NCI-H146 (cell line): ENCODE data around the gene SOS2.
A peak's percentile ranks its signal among the peaks of the same experiment; 100 is the strongest.

Experiments used
- DNase-seq: peaks from one replicate; lab custom pipeline; 2025; lab: John Stamatoyannopoulos, UW

The SOS2 gene

DNA sequence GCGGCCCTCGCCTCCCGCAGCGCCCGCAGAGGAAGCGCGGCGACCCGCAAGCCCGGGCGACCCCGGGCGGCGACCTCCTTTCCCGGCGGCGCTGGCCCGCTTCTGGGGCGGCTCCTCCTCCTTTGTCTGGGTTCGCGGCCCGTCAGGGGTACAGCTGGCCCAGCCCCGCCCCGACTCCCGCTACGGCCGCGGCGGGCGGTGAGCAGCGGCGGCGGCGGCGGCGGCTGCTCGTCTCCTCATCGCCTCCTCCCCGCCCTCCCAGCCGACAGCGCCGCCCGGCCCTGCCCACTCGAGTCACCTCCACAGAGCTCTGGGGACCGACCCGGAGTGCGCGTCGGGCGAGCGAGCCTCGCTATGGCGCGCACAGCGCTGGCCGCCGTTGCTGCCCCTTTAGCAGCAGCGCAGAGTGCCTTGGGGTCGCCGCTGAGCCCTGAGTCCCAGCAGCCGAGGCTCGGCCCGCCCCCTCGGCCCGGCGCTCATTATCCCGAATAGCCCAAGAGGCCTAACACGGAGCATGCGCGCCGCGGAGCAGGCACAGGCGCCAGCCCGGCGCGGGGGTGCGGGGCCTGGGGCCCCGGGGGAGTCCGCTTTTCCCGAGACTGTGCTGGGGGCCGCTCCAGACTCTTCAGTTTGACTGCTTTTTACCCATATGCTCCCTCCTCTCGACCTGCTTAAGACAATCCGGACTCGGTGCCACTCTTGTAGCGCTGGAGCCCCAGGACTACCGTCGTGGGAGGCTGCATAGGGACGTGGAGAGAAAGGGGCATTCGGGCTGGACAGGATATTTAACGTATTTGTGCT lies at the start of gene SOS2:
Gene SOS2 (minus strand): TSS at position 104 of the 801 bp plus-strand sequence. CDS start 295 bp downstream, outside the sequence.
- DNase-seq = peak; percentile 90

DNA sequence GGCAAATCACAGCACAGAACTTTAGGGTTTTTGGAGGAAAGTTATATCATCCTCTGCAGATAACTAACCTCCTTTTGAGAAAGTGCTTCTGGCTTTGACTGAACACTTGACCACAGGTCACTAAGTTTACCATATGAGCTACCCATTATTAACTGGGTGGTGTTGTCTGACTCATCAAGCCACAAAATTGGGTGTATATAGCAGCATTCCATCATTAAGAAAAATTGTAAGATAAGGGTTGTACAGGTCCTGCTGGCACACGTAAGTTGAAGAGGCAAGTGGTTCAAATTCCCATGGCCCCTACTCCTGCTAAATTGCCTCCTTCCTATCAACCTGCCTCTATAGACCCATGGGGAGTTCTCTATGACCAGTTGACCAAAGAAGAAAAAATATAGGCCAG lies 41.1 kb upstream of the SOS2 start:
- DNase-seq = no peak

DNA sequence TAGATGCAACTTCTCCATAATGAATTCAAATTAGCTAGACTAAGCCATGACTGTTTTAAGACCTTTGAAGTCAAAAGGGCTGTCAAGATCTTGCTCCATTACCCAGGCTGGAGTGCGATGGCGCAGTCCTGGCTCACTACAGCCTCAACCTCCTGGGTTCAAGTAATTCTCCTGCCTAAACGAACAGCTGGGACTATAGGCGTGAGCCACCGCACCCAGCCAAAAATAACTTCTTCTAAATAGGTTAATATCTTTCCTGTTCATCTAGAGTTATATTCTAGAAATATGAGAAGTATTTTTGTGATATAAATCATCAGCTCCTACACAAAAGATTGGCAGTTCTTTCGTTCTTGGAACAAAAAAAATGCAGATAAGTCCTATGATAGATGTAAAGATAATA lies 39.6 kb upstream of the SOS2 start:
- DNase-seq = no peak

DNA sequence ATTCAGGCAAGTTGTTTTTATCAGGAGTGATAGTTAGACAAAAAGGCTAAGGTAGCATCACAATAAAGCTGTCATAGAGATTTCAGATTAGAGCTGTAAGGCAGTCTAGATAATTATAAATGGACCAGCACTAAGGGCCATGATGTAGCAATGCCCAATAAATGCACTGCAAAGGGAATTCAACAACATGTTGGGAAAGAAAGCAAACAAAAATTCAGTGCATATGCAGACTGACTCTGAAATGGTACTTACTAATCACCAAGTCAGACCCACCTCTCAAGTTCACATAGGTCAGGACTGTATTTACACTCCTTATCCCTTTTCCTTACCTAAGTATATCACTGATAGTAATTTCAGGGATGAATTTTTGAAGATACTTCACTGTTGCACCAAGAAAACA lies 33.7 kb upstream of the SOS2 start:
- DNase-seq = no peak

GRCh38 chr14:50263321-50263720 lies 31.9 kb upstream of the SOS2 start:
- no peak for DNase-seq

DNA sequence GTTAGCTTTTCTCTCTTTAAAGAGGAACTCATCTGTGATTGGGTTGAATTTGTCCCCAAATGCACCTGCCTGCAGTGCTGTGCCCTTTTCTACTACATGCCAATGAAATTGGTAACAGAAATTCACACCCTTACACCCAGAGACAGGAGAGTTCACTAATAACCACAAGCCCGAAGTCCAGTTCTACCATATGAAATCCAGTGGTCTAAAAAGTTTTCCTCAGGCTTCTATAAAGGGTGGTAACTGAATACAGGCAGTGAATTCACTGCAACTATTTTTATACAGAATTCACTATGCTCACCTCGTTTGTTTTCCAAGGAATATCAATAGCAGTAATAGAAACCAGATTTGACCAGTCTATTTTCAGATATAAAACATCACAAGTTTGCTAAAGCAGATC lies 31.5 kb upstream of the SOS2 start:
- DNase-seq = no peak

DNA sequence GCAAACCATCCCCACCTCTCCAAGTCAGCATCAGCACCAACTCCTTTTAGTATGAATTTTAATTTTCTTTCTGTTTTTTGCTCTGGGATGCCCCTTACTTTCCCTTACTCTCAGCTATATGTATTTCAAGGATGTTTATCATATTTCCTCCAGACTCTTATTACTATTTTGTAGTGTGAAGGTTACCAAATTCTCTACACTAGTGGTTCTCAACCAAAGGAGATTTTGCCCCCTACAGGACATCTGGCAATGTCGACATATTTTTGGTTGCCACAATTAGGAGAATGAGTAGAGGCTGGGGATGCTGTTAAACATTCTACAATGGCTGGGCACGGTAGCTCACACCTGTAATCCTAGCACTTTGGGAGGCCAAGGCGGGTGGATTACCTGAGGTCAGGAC lies 29.1 kb upstream of the SOS2 start:
- peak; percentile 36 for DNase-seq

DNA sequence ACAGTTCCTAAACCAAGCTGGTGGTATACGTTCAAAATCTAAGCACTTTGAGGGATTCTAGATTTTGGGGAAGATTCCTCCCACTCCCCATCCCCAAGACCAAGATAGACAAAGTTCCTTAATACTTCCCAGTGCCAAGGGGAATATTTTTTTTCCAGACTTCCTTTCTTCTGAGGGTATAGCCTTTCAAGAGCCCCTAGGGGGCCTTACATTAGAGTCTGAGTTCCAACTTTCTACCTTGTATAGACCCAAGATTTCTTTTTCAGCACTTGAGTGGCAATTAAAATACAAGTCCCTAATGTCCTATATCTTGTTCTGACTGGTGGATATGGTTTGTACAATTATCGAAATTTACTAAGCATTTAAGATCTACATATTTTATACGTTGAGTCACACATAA lies 28.7 kb upstream of the SOS2 start:
- DNase-seq = no peak

- DNase-seq = no peak
Measured at GRCh38 chr14:50257732-50258131, 26.4 kb upstream of the SOS2 start.

- DNase-seq = no peak
Measured at GRCh38 chr14:50254248-50254647, 22.9 kb upstream of the SOS2 start.

GRCh38 chr14:50249136-50249775 lies 17.9 kb upstream of the SOS2 start:
- no peak for DNase-seq

DNA sequence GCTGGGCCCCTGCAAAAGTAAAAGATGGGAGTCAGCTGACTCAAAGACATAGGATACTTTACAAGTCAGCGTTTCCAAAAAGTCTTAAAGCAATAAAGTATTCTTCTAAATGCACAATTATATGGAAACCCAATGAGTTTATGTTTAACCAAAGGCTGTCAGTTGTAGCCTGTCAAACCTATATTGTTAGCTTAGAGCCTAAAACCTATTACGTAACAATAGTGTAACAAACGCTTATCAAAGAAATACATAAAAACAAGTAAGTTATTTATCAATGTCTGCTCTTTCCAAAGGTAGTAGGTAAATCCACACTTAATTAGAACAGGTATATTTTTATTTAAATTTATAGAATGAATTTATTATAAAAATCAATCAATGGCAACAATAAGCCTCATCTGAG lies 15.9 kb upstream of the SOS2 start:
- no peak for DNase-seq

- no peak for DNase-seq
Measured at GRCh38 chr14:50242566-50243310, 11.4 kb upstream of the SOS2 start.

DNA sequence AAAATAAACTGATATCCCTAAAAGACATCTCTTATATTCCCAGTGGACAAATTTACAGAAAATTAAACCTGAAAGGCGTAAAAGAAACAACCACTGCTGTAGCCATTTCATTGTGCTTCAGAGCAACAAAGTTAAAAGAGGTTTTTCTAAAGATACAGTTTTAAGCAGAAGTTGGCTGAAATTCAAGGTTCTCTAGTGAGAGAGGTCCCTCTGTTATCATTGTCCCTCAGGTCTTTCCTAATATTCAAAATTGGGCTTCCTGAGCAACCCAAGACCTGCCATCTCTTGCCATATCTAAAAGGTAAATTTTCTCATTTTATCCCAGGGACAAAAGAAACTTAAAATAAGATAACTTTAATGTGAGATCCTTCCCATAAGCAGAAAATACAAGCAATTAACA lies 10.7 kb upstream of the SOS2 start:
- no peak for DNase-seq

DNA sequence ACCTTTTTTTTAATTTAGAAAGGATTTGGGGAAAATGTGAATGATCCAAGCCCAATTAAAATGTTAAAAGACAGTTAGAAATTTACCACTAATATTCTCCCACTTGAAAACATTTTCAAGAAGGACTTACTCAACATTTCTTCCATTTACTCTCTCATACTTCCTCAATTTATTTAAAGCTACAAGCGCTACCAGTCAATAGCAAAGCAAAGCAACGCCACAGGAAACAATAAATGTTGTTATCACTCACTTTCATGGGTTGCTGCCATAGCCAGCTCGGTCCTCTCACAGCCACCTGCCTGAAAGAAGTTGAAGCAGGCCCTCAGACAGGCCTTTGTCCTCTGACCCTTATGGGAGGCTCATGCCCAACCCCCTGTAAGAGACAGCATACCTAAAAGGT lies 6.0 kb upstream of the SOS2 start:
- DNase-seq = no peak

DNA sequence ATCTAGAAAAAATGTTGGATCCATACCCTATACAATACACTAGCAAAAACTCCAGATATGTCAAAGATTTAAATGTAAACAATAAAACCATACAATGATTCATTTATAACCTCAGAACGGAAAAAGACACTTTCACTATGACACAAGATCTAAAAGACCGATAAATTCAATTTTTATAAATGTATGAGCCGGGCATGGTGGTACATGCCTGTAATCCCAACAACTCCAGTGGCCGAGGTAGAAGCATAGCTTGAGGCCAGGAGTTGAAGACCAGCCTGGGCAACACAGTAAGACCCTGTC lies 2.5 kb upstream of the SOS2 start:
- no peak for DNase-seq

- DNase-seq = peak; percentile 9
Measured at GRCh38 chr14:50233166-50233950, 2.0 kb upstream of the SOS2 start.

GRCh38 chr14:50232276-50232642 lies 881 bp upstream of the SOS2 start:
- DNase-seq = peak; percentile 34

GRCh38 chr14:50230701-50231474 lies 490 bp downstream of the SOS2 start:
- DNase-seq = peak; percentile 61

- DNase-seq = no peak
Measured at GRCh38 chr14:50230401-50230700, 1.0 kb downstream of the SOS2 start.

GRCh38 chr14:50229681-50230080 lies 1.7 kb downstream of the SOS2 start:
- DNase-seq = no peak

DNA sequence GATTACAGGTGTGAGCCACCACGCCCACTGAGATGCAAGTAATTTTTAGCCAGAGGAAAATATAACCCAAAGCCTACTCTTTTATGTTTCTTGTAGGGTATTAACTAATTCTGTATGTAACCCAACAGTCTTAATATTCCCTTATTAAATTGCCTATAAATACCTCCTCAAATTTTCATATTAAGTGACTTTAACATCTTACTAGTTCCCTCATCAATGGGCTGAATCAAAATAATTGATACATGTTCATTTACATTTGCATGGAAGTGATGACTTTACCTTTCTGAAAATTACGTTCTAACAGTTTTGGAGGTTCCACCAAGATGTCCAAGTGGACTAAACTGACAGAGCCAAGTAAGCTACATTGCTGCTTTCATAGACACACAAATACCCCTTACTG lies 3.1 kb downstream of the SOS2 start:
- DNase-seq = no peak
